GM21423 (cell line): ENCODE measurements around the gene MRPL12.

Experiments
- ATAC-seq: cut with Tn5 transposase; IDR thresholded peaks from one replicate; pipeline ENCODE4 v1.9.1; 2021; ENCODE audit warnings: mild to moderate bottlenecking, moderate library complexity; ENCODE audit not compliant: unreplicated experiment

Gene MRPL12

GRCh38 chr17:81681672-81682071, 21.5 kb upstream of the MRPL12 start:
- ATAC-seq = no peak

- ATAC-seq = no peak
These were observed 20.5 kb upstream of the MRPL12 start for GRCh38 chr17:81682565-81683207.

- ATAC-seq = peak; percentile 8
These were observed 20.0 kb upstream of the MRPL12 start for GRCh38 chr17:81683208-81683583.

- ATAC-seq = peak; percentile 90
These were observed 19.4 kb upstream of the MRPL12 start, which contains the start of the genes ARL16 and HGS for GRCh38 chr17:81683584-81684441. TSS of gene ARL16 (minus strand) at chr17:81683797. CDS start at chr17:81683753, 44 bp downstream. TSS of gene HGS (plus strand) at chr17:81684011. CDS start at chr17:81684067, 56 bp downstream.

GRCh38 chr17:81684442-81684911, 18.7 kb upstream of the MRPL12 start:
- no peak for ATAC-seq

- no peak for ATAC-seq
These were observed 18.1 kb upstream of the MRPL12 start for GRCh38 chr17:81685108-81685507.

- ATAC-seq = no peak
These were observed 16.6 kb upstream of the MRPL12 start for GRCh38 chr17:81686614-81687013.

- ATAC-seq = no peak
These were observed 15.2 kb upstream of the MRPL12 start for GRCh38 chr17:81687770-81688541.

- no peak for ATAC-seq
These were observed 14.6 kb upstream of the MRPL12 start for GRCh38 chr17:81688616-81689015.

GRCh38 chr17:81690066-81690465, 13.1 kb upstream of the MRPL12 start:
- no peak for ATAC-seq

- no peak for ATAC-seq
These were observed 12.6 kb upstream of the MRPL12 start for GRCh38 chr17:81690549-81690948.

GRCh38 chr17:81691196-81691595, 12.0 kb upstream of the MRPL12 start:
- ATAC-seq = no peak

- no peak for ATAC-seq
These were observed 11.6 kb upstream of the MRPL12 start for GRCh38 chr17:81691608-81692007.

- ATAC-seq = no peak
These were observed 9.5 kb upstream of the MRPL12 start for GRCh38 chr17:81693509-81694210.

GRCh38 chr17:81694810-81695209, 8.4 kb upstream of the MRPL12 start:
- no peak for ATAC-seq

- no peak for ATAC-seq
These were observed 8.0 kb upstream of the MRPL12 start for GRCh38 chr17:81695211-81695610.

- no peak for ATAC-seq
These were observed 7.4 kb upstream of the MRPL12 start for GRCh38 chr17:81695801-81696200.

- no peak for ATAC-seq
These were observed 6.8 kb upstream of the MRPL12 start for GRCh38 chr17:81696218-81696941.

GRCh38 chr17:81697261-81698044, 5.7 kb upstream of the MRPL12 start:
- ATAC-seq = no peak
